ENCODE results near the gene NAGA.

DNA sequence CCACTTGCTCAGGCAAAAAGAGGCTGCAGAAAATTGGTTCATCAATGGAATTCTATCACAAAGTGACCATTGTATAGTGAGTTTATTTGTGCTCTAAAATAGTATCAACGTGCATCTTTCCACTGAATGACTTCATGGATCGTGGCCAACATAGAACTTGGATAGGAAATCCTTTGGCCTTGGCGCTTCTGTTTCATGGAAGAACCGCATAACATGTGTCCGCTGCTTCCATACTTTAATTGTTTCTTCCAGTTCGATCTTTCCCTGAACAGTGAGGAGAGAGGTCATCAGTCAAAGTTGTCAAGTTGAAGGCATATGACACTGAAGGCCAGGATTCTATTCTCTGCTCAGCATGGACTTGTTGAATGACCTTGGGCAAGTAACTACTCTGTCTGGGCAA, 15.4 kb upstream of the NAGA start:
- TF ChIP-seq, protein P1, sequence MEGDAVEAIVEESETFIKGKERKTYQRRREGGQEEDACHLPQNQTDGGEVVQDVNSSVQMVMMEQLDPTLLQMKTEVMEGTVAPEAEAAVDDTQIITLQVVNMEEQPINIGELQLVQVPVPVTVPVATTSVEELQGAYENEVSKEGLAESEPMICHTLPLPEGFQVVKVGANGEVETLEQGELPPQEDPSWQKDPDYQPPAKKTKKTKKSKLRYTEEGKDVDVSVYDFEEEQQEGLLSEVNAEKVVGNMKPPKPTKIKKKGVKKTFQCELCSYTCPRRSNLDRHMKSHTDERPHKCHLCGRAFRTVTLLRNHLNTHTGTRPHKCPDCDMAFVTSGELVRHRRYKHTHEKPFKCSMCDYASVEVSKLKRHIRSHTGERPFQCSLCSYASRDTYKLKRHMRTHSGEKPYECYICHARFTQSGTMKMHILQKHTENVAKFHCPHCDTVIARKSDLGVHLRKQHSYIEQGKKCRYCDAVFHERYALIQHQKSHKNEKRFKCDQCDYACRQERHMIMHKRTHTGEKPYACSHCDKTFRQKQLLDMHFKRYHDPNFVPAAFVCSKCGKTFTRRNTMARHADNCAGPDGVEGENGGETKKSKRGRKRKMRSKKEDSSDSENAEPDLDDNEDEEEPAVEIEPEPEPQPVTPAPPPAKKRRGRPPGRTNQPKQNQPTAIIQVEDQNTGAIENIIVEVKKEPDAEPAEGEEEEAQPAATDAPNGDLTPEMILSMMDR (IDR thresholded peaks at IDR 0.05) = no peak
- TF ChIP-seq EP300 (IDR thresholded peaks at IDR 0.05) (no peak), POLR2A (IDR thresholded peaks at IDR 0.05) (no peak)
